ENCODE measurements around the gene RUVBL1. TPM values are rescaled to one million over a fixed set of nuclear protein-coding genes. Genes with fewer than 3 reads are reported as not detected.

Gene RUVBL1
- total RNA-seq, 4 donors from 2014 or later: 12.1 to 26.3 (median 21.4) TPM

- H3K27ac ChIP-seq: peak overlapping the region in 3 of 4 donors; percentile 31 to 50 (median 49)
- ATAC-seq (peak in 1 of 2 donors; percentile 10), DNase-seq (no peak)
- H3K27me3 ChIP-seq: no peaks in the 10 kb centered on the region
- TF ChIP-seq POLR2A (IDR thresholded peaks at IDR 0.05): peak in 1 of 2 donors; percentile 28
- TF ChIP-seq, protein P1, sequence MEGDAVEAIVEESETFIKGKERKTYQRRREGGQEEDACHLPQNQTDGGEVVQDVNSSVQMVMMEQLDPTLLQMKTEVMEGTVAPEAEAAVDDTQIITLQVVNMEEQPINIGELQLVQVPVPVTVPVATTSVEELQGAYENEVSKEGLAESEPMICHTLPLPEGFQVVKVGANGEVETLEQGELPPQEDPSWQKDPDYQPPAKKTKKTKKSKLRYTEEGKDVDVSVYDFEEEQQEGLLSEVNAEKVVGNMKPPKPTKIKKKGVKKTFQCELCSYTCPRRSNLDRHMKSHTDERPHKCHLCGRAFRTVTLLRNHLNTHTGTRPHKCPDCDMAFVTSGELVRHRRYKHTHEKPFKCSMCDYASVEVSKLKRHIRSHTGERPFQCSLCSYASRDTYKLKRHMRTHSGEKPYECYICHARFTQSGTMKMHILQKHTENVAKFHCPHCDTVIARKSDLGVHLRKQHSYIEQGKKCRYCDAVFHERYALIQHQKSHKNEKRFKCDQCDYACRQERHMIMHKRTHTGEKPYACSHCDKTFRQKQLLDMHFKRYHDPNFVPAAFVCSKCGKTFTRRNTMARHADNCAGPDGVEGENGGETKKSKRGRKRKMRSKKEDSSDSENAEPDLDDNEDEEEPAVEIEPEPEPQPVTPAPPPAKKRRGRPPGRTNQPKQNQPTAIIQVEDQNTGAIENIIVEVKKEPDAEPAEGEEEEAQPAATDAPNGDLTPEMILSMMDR (IDR thresholded peaks at IDR 0.05 in 4 of 5, conservative IDR thresholded peaks at IDR 0.05 in 1 of 5): no peak
- H3K9me3 ChIP-seq: no peaks in the 10 kb centered on the region
- in situ Hi-C loops (cut with MboI; ENCODE audit: low sequenced_read_pairs in 4 of 4) (loop anchor here in 3 of 4 donors (25.0 kb wide), 2 partner anchors 411 to 536 kb away; partner anchors contain the start of gene GATA2 (in 1 of the 3)), intact Hi-C loops (cut with DNase I; ENCODE audit: low total_unique reads) (loop anchor here (5.0 kb wide), 1 partner anchor 46 kb away; the partner anchor contains the start of gene RUVBL1)
- H3K4me1 ChIP-seq: peaks cover 14 to 24% of the 10 kb centered on the region in 2 donors
- peaks cover 0 to 13% of the 10 kb centered on the region in 2 donors for H3K36me3 ChIP-seq
- peak overlapping the region; percentile 58 to 79 (median 60) for H3K4me3 ChIP-seq
These were observed 47.0 kb downstream of the RUVBL1 start for GRCh38 chr3:128076483-128077201.

- TF ChIP-seq POLR2A (IDR thresholded peaks at IDR 0.05): peak in 1 of 2 donors; percentile 14
- TF ChIP-seq, protein P1 (IDR thresholded peaks at IDR 0.05 in 4 of 5, conservative IDR thresholded peaks at IDR 0.05 in 1 of 5): peak; percentile 89 to 97 (median 92)
- H3K4me1 ChIP-seq: peaks cover 14 to 28% of the 10 kb centered on the region in 2 donors
- in situ Hi-C loops (cut with MboI; ENCODE audit: low sequenced_read_pairs in 4 of 4): loop anchor here in 3 of 4 donors (25.0 kb wide), 2 partner anchors 411 to 536 kb away; partner anchors contain the start of gene GATA2 (in 1 of the 3)
These were observed 47.8 kb downstream of the RUVBL1 start for GRCh38 chr3:128075522-128076482.

DNA sequence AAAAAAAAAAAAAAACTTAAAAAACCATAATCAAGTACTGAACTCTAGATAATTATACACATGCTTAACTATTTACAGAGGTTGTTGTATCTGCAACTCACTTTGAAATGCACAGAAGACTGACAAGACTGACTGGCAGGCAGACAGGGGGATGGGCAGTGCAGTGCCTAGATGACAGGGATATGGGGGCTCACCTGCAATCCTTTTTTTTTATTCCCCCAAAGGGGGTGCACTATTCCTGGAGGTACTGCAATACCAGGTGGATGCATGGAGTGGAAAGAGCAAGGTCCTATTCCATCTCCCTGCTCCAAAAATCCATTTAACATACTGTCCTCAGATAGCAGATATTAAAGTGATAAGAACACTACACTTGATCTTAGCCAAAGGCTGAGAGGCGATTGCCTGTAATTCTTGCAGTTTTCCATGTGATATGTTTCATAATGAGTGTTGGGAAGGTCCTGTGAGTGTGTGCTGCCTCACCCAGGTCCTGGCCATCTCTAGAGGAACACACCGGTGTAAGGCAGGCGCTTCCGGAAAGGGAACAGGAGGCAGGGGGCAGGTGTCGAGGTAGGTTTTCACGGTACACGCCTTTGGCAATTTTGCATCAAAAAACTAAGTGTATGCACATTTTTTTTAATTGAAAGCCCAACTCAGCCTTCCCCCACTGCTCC, 48.6 kb downstream of the RUVBL1 start:
- Histone ChIP-seq H3K9me3 (no peaks in the 10 kb centered on the region), H3K4me3 (peak overlapping the region in 3 of 4 donors; percentile 18 to 59 (median 58)), H3K4me1 (peaks cover 14 to 28% of the 10 kb centered on the region in 2 donors), H3K27me3 (no peaks in the 10 kb centered on the region), H3K27ac (peak overlapping the region; percentile 27 to 60 (median 42)), H3K36me3 (peaks cover 0 to 30% of the 10 kb centered on the region in 2 donors)
- DNase-seq: no peak
- TF ChIP-seq, protein P1 (IDR thresholded peaks at IDR 0.05 in 4 of 5, conservative IDR thresholded peaks at IDR 0.05 in 1 of 5): no peak
- TF ChIP-seq POLR2A (IDR thresholded peaks at IDR 0.05): no peak
- in situ Hi-C loops (cut with MboI; ENCODE audit: low sequenced_read_pairs in 4 of 4) (loop anchor here in 3 of 4 donors (25.0 kb wide), 2 partner anchors 412 to 537 kb away; partner anchors contain the start of gene GATA2 (in 1 of the 3)), intact Hi-C loops (cut with DNase I; ENCODE audit: low total_unique reads) (loop anchor here (2.0 to 5.0 kb wide), 3 partner anchors 22 to 424 kb away; partner anchors contain the start of genes RUVBL1 and SEC61A1)
- peak; percentile 14 to 18 for ATAC-seq

More at GRCh38 chr3:128075522-128076482, 47.8 kb downstream of the RUVBL1 start:
- intact Hi-C loops (cut with DNase I; ENCODE audit: low total_unique reads): loop anchor here (2.0 to 5.0 kb wide), 3 partner anchors 23 to 423 kb away; partner anchors contain the start of genes RUVBL1 and SEC61A1
- Histone ChIP-seq H3K36me3 (peaks cover 0 to 22% of the 10 kb centered on the region in 2 donors), H3K9me3 (no peaks in the 10 kb centered on the region), H3K27me3 (no peaks in the 10 kb centered on the region), H3K4me3 (peak overlapping the region; percentile 58 to 79 (median 60)), H3K27ac (peak overlapping the region; percentile 45 to 60 (median 50))
- peak; percentile 80 to 86 for ATAC-seq
- DNase-seq: peak; percentile 61 to 75

GRCh38 chr3:128073807-128074206, 49.8 kb downstream of the RUVBL1 start:
- Histone ChIP-seq H3K4me1 (peaks cover 14 to 28% of the 10 kb centered on the region in 2 donors), H3K36me3 (peaks cover 3 to 42% of the 10 kb centered on the region in 2 donors), H3K4me3 (no peak overlapping the region), H3K27ac (peak overlapping the region in 3 of 4 donors; percentile 39 to 64 (median 55)), H3K9me3 (no peaks in the 10 kb centered on the region), H3K27me3 (no peaks in the 10 kb centered on the region)
- no peak for TF ChIP-seq POLR2A (IDR thresholded peaks at IDR 0.05)
- ATAC-seq (no peak), DNase-seq (no peak)
- intact Hi-C loops (cut with DNase I; ENCODE audit: low total_unique reads): loop anchor here (2.0 kb wide), 2 partner anchors 21 to 425 kb away; partner anchors contain the start of gene SEC61A1
- in situ Hi-C loops (cut with MboI; ENCODE audit: low sequenced_read_pairs in 4 of 4): no loop called here

Data from gastrocnemius medialis (tissue), 4 donors.